ENCODE results near the gene RASGRF1.

The RASGRF1 gene

GRCh38 chr15:78978601-78979179 lies 111.9 kb downstream of the RASGRF1 start:
- no peak for TF ChIP-seq CTCF (IDR thresholded peaks at IDR 0.05)

- TF ChIP-seq CTCF (IDR thresholded peaks at IDR 0.05), result no peak
Measured at GRCh38 chr15:78977591-78978347, 112.8 kb downstream of the RASGRF1 start.

GRCh38 chr15:78977091-78977571 lies 113.4 kb downstream of the RASGRF1 start:
- TF ChIP-seq CTCF (IDR thresholded peaks at IDR 0.05), result no peak

GRCh38 chr15:78976691-78977090 lies 113.9 kb downstream of the RASGRF1 start:
- TF ChIP-seq CTCF (IDR thresholded peaks at IDR 0.05), result no peak

GRCh38 chr15:78974272-78974918 lies 116.2 kb downstream of the RASGRF1 start:
- no peak for TF ChIP-seq CTCF (IDR thresholded peaks at IDR 0.05)

- TF ChIP-seq CTCF (IDR thresholded peaks at IDR 0.05), result no peak
Measured at GRCh38 chr15:78969687-78970349, 120.8 kb downstream of the RASGRF1 start.

- TF ChIP-seq CTCF (IDR thresholded peaks at IDR 0.05), result no peak
Measured at GRCh38 chr15:78968539-78969271, 121.9 kb downstream of the RASGRF1 start.

Measured in LNCAP (cell line).